ENCODE measurements around the gene CIITA. TPM values are rescaled to one million over a fixed set of nuclear protein-coding genes. Genes with fewer than 3 reads are reported as not detected.

CIITA gene
- total and polyA plus RNA-seq, 10 of the 15 experiments (the other 5 are each of a cell fraction or from before 2014, with no cell fraction given): 11.5 to 145 (median 49.7) TPM

GRCh38 chr16:10922328-10923145 is 45.5 kb downstream of the CIITA start:
- Histone ChIP-seq H3K9ac (ENCODE audit: control insufficient read depth, insufficient read depth, low read length) (no peak overlapping the region), H3K9me3 (replicated peaks; ENCODE audit: control insufficient read depth, insufficient read depth, low read length) (no peaks in the 10 kb centered on the region), H3K36me3 (ENCODE audit: control insufficient read depth in 2 of 2, insufficient read depth in 2 of 2, low read length in 1 of 2) (peaks cover 38 to 39% of the 10 kb centered on the region in 2 experiments), H3K4me3 (no peak overlapping the region), H3K79me2 (ENCODE audit: control insufficient read depth, insufficient read depth, low read length) (no peaks in the 10 kb centered on the region), H3K4me1 (ENCODE audit: control insufficient read depth, insufficient read depth, low read length) (peaks cover 7% of the 10 kb centered on the region), H2AFZ (ENCODE audit: control insufficient read depth, low read depth, low read length) (no peak overlapping the region), H3K27me3 (replicated peaks in 1 of 2; ENCODE audit: control insufficient read depth in 2 of 2, insufficient read depth in 2 of 2, low read length in 1 of 2) (no peaks in the 10 kb centered on the region), H3K27ac (ENCODE audit: control insufficient read depth, insufficient read depth) (no peak overlapping the region), H4K20me1 (ENCODE audit: control insufficient read depth, insufficient read depth) (no peaks in the 10 kb centered on the region), H3K4me2 (ENCODE audit: control insufficient read depth, insufficient read depth) (no peak overlapping the region)
- SMC1A ChIA-PET (ENCODE audit: uncharacterized antibody, unreplicated experiment): interaction anchor here (0.9 to 1.9 kb wide), 4 partner anchors 9 to 47 kb away, joined by 3 to 9 read pairs (median 4); no protein-coding TSS in a partner anchor
- 91% methylated on average over 14 of the region's 14 CpGs for WGBS (ENCODE audit: insufficient coverage, insufficient replicate concordance, low lambda C conversion rate, missing lambda C conversion rate)
- no peak for FAIRE-seq
- DNase-seq (ENCODE audit: low read depth, low spot score): no peak
- intact Hi-C loops (cut with micrococcal nuclease; ENCODE audit: unreplicated experiment): no loop called here
- no peak for ATAC-seq
- CTCF ChIA-PET: interaction anchor here (0.9 to 3.1 kb wide), 4 partner anchors 25 to 407 kb away, joined by 3 to 13 read pairs (median 4); no protein-coding TSS in a partner anchor
- in situ Hi-C loops (cut with MboI): no loop called here
- POLR2A ChIA-PET: interaction anchor here (0.5 to 2.8 kb wide), 5 partner anchors 8 to 149 kb away, joined by 3 to 10 read pairs (median 3); no protein-coding TSS in a partner anchor
- BruUV-seq (replicated peaks): no TSS peak
- RAD21 ChIA-PET (ENCODE audit: unreplicated experiment): no interaction called here
- TF ChIP-seq POLR2A (IDR thresholded peaks at IDR 0.05; ENCODE audit: low read depth, low read length) (peak; percentile 37; the same call in 1 of the 2 replicates), ZBTB11 (CRISPR knock-in tag; IDR thresholded peaks at IDR 0.05) (no peak)
